Measurements from ENCODE around the gene FARP1. TPM values are rescaled to one million over a fixed set of nuclear protein-coding genes. Genes with fewer than 3 reads are reported as not detected.

FARP1 gene
- total RNA-seq, 4 donors from 2014 or later: 13.7 to 38.9 (median 30.2) TPM

GRCh38 chr13:98313023-98313921 lies 170.4 kb downstream of the FARP1 start:
- DNase-seq (ENCODE audit: low spot score) (no peak), ATAC-seq (ENCODE audit: low FRiP score) (no peak)
- no peak for TF ChIP-seq CTCF (IDR thresholded peaks at IDR 0.05)

GRCh38 chr13:98313922-98314292 lies 171.0 kb downstream of the FARP1 start:
- no peak for TF ChIP-seq CTCF (IDR thresholded peaks at IDR 0.05)
- no peak for DNase-seq (ENCODE audit: low spot score)
- no peak for ATAC-seq (ENCODE audit: low FRiP score)

GRCh38 chr13:98315466-98315865 lies 172.6 kb downstream of the FARP1 start:
- no peak for ATAC-seq (ENCODE audit: low FRiP score)

GRCh38 chr13:98315902-98316301 lies 173.0 kb downstream of the FARP1 start:
- ATAC-seq (ENCODE audit: low FRiP score) (no peak), DNase-seq (ENCODE audit: low spot score) (no peak)
- TF ChIP-seq CTCF (IDR thresholded peaks at IDR 0.05): no peak

More at GRCh38 chr13:98315466-98315865, 172.6 kb downstream of the FARP1 start:
- TF ChIP-seq CTCF (IDR thresholded peaks at IDR 0.05): no peak
- no peak for DNase-seq (ENCODE audit: low spot score)

- no peak for TF ChIP-seq CTCF (IDR thresholded peaks at IDR 0.05)
- ATAC-seq (ENCODE audit: low FRiP score) (no peak), DNase-seq (ENCODE audit: low spot score) (no peak)
Measured at GRCh38 chr13:98317573-98318171, 174.8 kb downstream of the FARP1 start.

- DNase-seq (ENCODE audit: low spot score) (no peak), ATAC-seq (ENCODE audit: low FRiP score) (no peak)
- no peak for TF ChIP-seq CTCF (IDR thresholded peaks at IDR 0.05)
Measured at GRCh38 chr13:98318263-98318878, 175.5 kb downstream of the FARP1 start.

All from omental fat pad (tissue), 4 donors.